ENCODE results near the gene ATF6B. TPM values are rescaled to one million over a fixed set of nuclear protein-coding genes. Genes with fewer than 3 reads are reported as not detected.
"Not testable (repeated sequence)": the region's sequence is repeated elsewhere in the genome, so short reads cannot be mapped to it uniquely, and the experiment has no call there.

The ATF6B gene
- total RNA-seq, 4 donors from 2014 or later = 74.3 to 121 (median 102) TPM

DNA sequence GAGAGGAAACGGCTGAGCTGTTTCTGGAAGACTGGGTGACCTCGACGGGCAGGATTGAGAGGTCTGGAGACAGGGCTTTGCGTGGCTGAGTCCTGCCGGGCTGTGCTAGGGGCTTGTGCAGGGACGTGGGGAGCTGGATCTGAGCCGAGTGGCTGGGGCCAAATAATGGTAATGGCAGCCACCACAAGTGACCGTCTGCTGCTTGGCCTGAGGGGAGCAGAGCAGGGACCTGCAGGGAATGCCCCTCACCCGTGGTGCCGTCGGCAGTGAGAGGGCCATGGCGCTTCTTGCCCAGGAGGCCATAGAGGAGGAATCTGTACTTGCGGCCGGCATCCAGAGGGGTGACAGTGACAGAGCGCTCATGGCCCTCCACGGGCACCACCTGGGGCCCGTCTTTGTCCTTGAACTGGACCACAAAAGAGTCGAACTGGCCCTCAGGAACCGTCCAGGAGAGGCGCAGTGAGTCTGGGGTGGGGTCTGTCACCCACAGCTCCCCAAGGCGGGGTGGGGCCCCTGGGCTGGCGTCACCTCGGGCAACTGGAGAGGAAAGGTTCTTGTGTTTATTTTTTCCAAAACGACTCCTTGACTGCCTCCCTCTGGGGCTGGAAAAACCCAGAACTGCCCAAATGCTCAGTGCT, 58.0 kb downstream of the ATF6B start:
- H3K4me1 ChIP-seq = peaks cover 0 to 24% (median 0%) of the 10 kb centered on the region in 4 donors
- peak overlapping the region in 3 of 4 donors; percentile 59 to 83 (median 82) for H3K27ac ChIP-seq
- peaks cover 0 to 70% (median 0%) of the 10 kb centered on the region in 3 donors for H3K36me3 ChIP-seq
- 67 to 77% methylated on average over 18 to 23 of the region's 24 CpGs for WGBS, 2 donors
- DNase-seq (ENCODE audit: low spot score in 2 of 2) = no peak
- H3K27me3 ChIP-seq = no peaks in the 10 kb centered on the region
- no peak for TF ChIP-seq EP300 (IDR thresholded peaks at IDR 0.05)
- TF ChIP-seq, protein P1, sequence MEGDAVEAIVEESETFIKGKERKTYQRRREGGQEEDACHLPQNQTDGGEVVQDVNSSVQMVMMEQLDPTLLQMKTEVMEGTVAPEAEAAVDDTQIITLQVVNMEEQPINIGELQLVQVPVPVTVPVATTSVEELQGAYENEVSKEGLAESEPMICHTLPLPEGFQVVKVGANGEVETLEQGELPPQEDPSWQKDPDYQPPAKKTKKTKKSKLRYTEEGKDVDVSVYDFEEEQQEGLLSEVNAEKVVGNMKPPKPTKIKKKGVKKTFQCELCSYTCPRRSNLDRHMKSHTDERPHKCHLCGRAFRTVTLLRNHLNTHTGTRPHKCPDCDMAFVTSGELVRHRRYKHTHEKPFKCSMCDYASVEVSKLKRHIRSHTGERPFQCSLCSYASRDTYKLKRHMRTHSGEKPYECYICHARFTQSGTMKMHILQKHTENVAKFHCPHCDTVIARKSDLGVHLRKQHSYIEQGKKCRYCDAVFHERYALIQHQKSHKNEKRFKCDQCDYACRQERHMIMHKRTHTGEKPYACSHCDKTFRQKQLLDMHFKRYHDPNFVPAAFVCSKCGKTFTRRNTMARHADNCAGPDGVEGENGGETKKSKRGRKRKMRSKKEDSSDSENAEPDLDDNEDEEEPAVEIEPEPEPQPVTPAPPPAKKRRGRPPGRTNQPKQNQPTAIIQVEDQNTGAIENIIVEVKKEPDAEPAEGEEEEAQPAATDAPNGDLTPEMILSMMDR (IDR thresholded peaks at IDR 0.05) = no peak
- no peak for TF ChIP-seq POLR2A (IDR thresholded peaks at IDR 0.05)
- no peak overlapping the region for H3K4me3 ChIP-seq
- H3K9me3 ChIP-seq = no peaks in the 10 kb centered on the region

DNA sequence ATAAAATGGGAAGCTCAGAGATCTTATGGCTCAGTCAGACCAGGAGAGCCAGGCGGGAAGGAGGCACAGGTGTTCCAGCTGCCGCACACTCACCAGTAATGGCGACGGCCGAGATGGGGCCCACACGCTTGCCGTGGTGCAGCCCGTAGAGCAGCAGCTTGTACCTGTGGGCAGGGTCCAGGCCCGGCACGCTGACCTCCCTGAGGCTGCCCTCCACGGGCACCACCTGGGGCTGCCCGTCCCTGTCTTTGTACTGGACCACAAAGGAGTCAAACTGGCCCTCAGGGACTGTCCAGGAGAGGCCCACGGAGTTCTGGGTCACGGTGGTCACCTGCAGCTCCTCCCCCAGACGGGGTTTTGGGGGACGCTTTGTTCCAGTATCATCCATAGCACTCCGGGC, 58.6 kb downstream of the ATF6B start:
- H3K36me3 ChIP-seq = peaks cover 0 to 69% (median 0%) of the 10 kb centered on the region in 3 donors
- no peaks in the 10 kb centered on the region for H3K27me3 ChIP-seq
- no peaks in the 10 kb centered on the region for H3K9me3 ChIP-seq
- H3K4me1 ChIP-seq = peaks cover 0 to 28% (median 0%) of the 10 kb centered on the region in 4 donors
- no peak for DNase-seq (ENCODE audit: low spot score in 2 of 2)
- TF ChIP-seq POLR2A (IDR thresholded peaks at IDR 0.05) (no peak), EP300 (IDR thresholded peaks at IDR 0.05) (no peak)
- TF ChIP-seq, protein P1 (IDR thresholded peaks at IDR 0.05) = no peak
- H3K27ac ChIP-seq = peak overlapping the region in 1 of 4 donors; percentile 83
- WGBS, 2 donors = 84 to 93% methylated on average over 11 to 12 of the region's 17 CpGs
- H3K4me3 ChIP-seq = no peak overlapping the region

DNA sequence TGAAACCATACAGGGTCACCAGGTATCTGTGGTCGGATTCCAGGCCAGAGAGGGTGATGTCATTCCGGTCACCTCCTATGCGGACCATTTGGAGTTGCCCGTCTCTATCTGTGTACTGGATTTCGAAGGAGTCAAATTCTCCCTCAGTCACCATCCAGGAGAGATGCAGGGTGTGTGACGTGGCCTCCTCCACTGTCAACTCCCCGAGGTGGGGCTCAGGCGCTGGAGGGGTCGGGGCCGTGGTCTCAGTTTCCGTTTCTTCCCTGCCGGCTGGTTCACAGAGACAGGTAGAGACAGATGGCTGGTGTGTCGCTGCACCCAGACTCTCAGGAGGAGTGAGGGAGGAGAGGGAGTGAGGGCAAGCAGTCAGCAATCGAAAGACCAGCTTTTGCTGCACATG, 59.2 kb downstream of the ATF6B start:
- Histone ChIP-seq H3K36me3 (peaks cover 0 to 69% (median 0%) of the 10 kb centered on the region in 3 donors), H3K4me1 (peaks cover 0 to 28% (median 0%) of the 10 kb centered on the region in 4 donors), H3K27ac (peak overlapping the region in 1 of 4 donors; percentile 24), H3K27me3 (no peaks in the 10 kb centered on the region), H3K4me3 (no peak overlapping the region), H3K9me3 (no peaks in the 10 kb centered on the region)
- TF ChIP-seq, protein P1 (IDR thresholded peaks at IDR 0.05) = no peak
- TF ChIP-seq POLR2A (IDR thresholded peaks at IDR 0.05) (no peak), EP300 (IDR thresholded peaks at IDR 0.05) (no peak)
- WGBS, 2 donors = 88 to 91% methylated on average over 14 of the region's 14 CpGs
- no peak for DNase-seq (ENCODE audit: low spot score in 2 of 2)

DNA sequence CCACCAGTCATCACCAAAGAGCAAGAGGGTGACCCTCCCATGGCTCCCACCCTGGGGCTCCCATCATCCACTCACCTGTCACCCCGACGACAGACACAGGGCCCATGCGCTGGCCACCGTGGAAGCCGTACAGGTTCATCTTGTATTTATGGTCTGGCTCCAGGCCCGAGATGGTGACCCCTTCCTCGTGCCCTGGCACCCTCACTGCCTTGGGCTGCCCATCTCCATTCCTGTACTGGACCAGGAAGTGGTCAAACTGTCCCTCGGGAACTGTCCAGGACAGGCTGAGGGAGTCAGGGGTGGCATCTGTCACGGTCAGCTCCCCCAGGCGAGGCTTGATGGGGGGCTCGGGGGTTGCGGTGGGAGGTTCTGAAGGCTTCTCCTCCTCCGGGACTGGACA, 59.7 kb downstream of the ATF6B start:
- not testable (repeated sequence) for H3K9me3 ChIP-seq; DNase-seq (ENCODE audit: low spot score in 2 of 2); H3K4me3 ChIP-seq; H3K27me3 ChIP-seq
- Histone ChIP-seq H3K27ac (peak overlapping the region in 1 of 4 donors; percentile 24), H3K4me1 (peaks cover 0 to 32% (median 0%) of the 10 kb centered on the region in 4 donors), H3K36me3 (peaks cover 0 to 68% (median 0%) of the 10 kb centered on the region in 3 donors)
- 87 to 88% methylated on average over 13 of the region's 13 CpGs for WGBS, 2 donors

DNA sequence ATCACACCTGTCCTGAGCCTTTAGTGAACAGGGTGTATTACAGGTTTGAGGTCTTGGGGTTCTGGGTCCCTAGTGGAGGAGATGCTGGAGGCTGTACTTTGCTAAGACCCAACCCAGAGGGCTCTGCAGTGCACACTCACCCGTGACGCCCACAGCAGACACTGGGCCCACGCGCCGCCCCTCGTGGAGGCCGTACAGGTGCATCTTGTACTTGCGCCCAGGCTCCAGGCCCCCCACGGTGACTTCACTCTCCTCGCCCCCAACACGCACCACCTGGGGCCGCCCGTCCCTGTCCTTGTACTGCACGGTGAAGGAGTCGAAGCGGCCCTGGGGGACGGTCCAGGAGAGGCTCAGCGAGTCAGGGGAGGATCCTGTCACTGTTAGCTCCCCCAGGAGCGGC, 60.5 kb downstream of the ATF6B start:
- H3K4me3 ChIP-seq; H3K9me3 ChIP-seq; H3K27me3 ChIP-seq; DNase-seq (ENCODE audit: low spot score in 2 of 2); H3K27ac ChIP-seq: not testable (repeated sequence)
- Histone ChIP-seq H3K36me3 (peaks cover 0 to 64% (median 0%) of the 10 kb centered on the region in 3 donors), H3K4me1 (peaks cover 0 to 31% (median 0%) of the 10 kb centered on the region in 4 donors)
- WGBS, 2 donors = 87 to 88% methylated on average over 19 of the region's 19 CpGs

Small RNA genes lying within 50 kb of the gene (small RNA-seq; reads per million reads assigned to genes)
- gene RNA5SP206 = not detected

Other genes starting within 250 kb of the ATF6B start
- gene SLC44A4, start 249.2 kb downstream of the ATF6B start, total RNA-seq = under 1 TPM in 3 of 4 donors, not detected in 1; 0.22 to 0.84 (median 0.59) TPM
- gene EHMT2, start 230.5 kb downstream of the ATF6B start, total RNA-seq = 10 to 100 TPM; 38.2 to 63.9 (median 46.8) TPM
- gene ZBTB12, start 226.2 kb downstream of the ATF6B start, total RNA-seq = 1 to 10 TPM in 3 of 4 donors, under 1 TPM in 1; 0.63 to 3.5 (median 2.9) TPM
- 10 to 100 TPM in 1 of 4 donors, 1 to 10 TPM in 3; 4.6 to 17.4 (median 6.1) TPM for gene C2, start 200.5 kb downstream of the ATF6B start, total RNA-seq
- 10 to 100 TPM; 15.7 to 66.5 (median 26.2) TPM for gene CFB, start 182.2 kb downstream of the ATF6B start, total RNA-seq
- gene NELFE, start 169.3 kb downstream of the ATF6B start, total RNA-seq = 100 to 1,000 TPM in 1 of 4 donors, 10 to 100 TPM in 3; 74.1 to 101 (median 88.6) TPM
- 10 to 100 TPM; 47.1 to 83.1 (median 48.2) TPM for gene SKIC2, start 169.1 kb downstream of the ATF6B start, total RNA-seq
- gene DXO, start 156.1 kb downstream of the ATF6B start, total RNA-seq = 10 to 100 TPM; 16.2 to 46.1 (median 34.3) TPM
- 100 to 1,000 TPM; 230 to 361 (median 258) TPM for gene C4A, start 146.2 kb downstream of the ATF6B start, total RNA-seq
- 100 to 1,000 TPM; 266 to 420 (median 299) TPM for gene C4B, start 113.5 kb downstream of the ATF6B start, total RNA-seq
- 10 to 100 TPM in 1 of 4 donors, 1 to 10 TPM in 3; 1.0 to 15.3 (median 3.9) TPM for gene CYP21A2, start 89.8 kb downstream of the ATF6B start, total RNA-seq
- 100 to 1,000 TPM; 231 to 547 (median 297) TPM for gene TNXB, start 18.9 kb downstream of the ATF6B start, total RNA-seq
- 1 to 10 TPM; 1.3 to 5.4 (median 3.0) TPM for gene FKBPL, start 2.0 kb upstream of the ATF6B start, total RNA-seq
- gene PRRT1, start 23.7 kb upstream of the ATF6B start, total RNA-seq = 1 to 10 TPM in 2 of 4 donors, under 1 TPM in 2; 0.21 to 2.7 (median 1.7) TPM
- 10 to 100 TPM; 33.0 to 75.2 (median 40.1) TPM for gene PPT2, start 25.9 kb upstream of the ATF6B start, total RNA-seq
- 100 to 1,000 TPM; 108 to 388 (median 270) TPM for gene EGFL8, start 36.3 kb upstream of the ATF6B start, total RNA-seq
- gene AGPAT1, start 47.8 kb upstream of the ATF6B start, total RNA-seq = 10 to 100 TPM; 45.3 to 52.2 (median 48.1) TPM
- gene RNF5, start 50.2 kb upstream of the ATF6B start, total RNA-seq = 100 to 1,000 TPM in 2 of 4 donors, 10 to 100 TPM in 2; 74.5 to 117 (median 107) TPM
- 10 to 100 TPM in 1 of 4 donors, 1 to 10 TPM in 3; 4.0 to 12.7 (median 5.8) TPM for gene AGER, start 56.0 kb upstream of the ATF6B start, total RNA-seq
- gene PBX2, start 62.0 kb upstream of the ATF6B start, total RNA-seq = 10 to 100 TPM; 55.0 to 75.0 (median 61.9) TPM
- 10 to 100 TPM in 2 of 4 donors, 1 to 10 TPM in 2; 5.9 to 17.7 (median 8.8) TPM for gene GPSM3, start 64.4 kb upstream of the ATF6B start, total RNA-seq
- gene NOTCH4, start 95.8 kb upstream of the ATF6B start, total RNA-seq = 10 to 100 TPM; 22.4 to 50.2 (median 31.9) TPM
- not detected for gene TSBP1, start 243.7 kb upstream of the ATF6B start, total RNA-seq